Testis (tissue), 2 donors: ENCODE results near the gene RRM1.

Source experiments
- CTCF ChIP-seq, 3 experiments: fragments of 450-650 bp in 2 of 3; fragments of 200-600 bp in 1 of 3; sonication (generic) in 1 of 3; IDR thresholded peaks; one replicate each; pipeline ENCODE4 v1.5.1; 2016 to 2019; ENCODE audit warnings: antibody characterized with exemption in 3 of 3, mild to moderate bottlenecking in 2 of 3, moderate library complexity in 1 of 3
- POLR2A ChIP-seq: fragments of 450-650 bp; IDR thresholded peaks from one replicate; pipeline ENCODE4 v1.6.1; 2017; ENCODE audit warnings: antibody characterized with exemption, mild to moderate bottlenecking, moderate library complexity

GRCh38 chr11:4103269-4103668, 8.7 kb downstream of the RRM1 start:
- TF ChIP-seq CTCF (IDR thresholded peaks at IDR 0.05) = no peak
- no peak for TF ChIP-seq POLR2A
